Measurements from ENCODE around the gene FMN1.

Gene FMN1

GRCh38 chr15:33119273-33119672 lies 75.2 kb downstream of the FMN1 start:
- no peak for DNase-seq

- no peak for DNase-seq
Observed at GRCh38 chr15:33116198-33116597, 78.3 kb downstream of the FMN1 start.

- no peak for DNase-seq
Observed at GRCh38 chr15:33115191-33115861, 79.2 kb downstream of the FMN1 start.

GRCh38 chr15:33114374-33114717 lies 80.2 kb downstream of the FMN1 start:
- no peak for DNase-seq

- no peak for DNase-seq
Observed at GRCh38 chr15:33113666-33114373, 80.7 kb downstream of the FMN1 start.

GRCh38 chr15:33112541-33113105 lies 81.9 kb downstream of the FMN1 start:
- no peak for DNase-seq

- DNase-seq = no peak
Observed at GRCh38 chr15:33111041-33111451, 83.5 kb downstream of the FMN1 start.

- DNase-seq = no peak
Observed at GRCh38 chr15:33109345-33109744, 85.2 kb downstream of the FMN1 start.

GRCh38 chr15:33108518-33108917 lies 86.0 kb downstream of the FMN1 start:
- DNase-seq = no peak

GRCh38 chr15:33107950-33108349 lies 86.6 kb downstream of the FMN1 start:
- DNase-seq = no peak

GRCh38 chr15:33104212-33104611 lies 90.3 kb downstream of the FMN1 start:
- DNase-seq = no peak

- DNase-seq = no peak
Observed at GRCh38 chr15:33101036-33101435, 93.5 kb downstream of the FMN1 start.

- no peak for DNase-seq
Observed at GRCh38 chr15:33100314-33100713, 94.2 kb downstream of the FMN1 start.

- no peak for DNase-seq
Observed at GRCh38 chr15:33099739-33100138, 94.8 kb downstream of the FMN1 start.

GRCh38 chr15:33099213-33099612 lies 95.3 kb downstream of the FMN1 start:
- no peak for DNase-seq

GRCh38 chr15:33098094-33099058 lies 96.1 kb downstream of the FMN1 start:
- DNase-seq = no peak

GRCh38 chr15:33096134-33096533 lies 98.4 kb downstream of the FMN1 start:
- DNase-seq = no peak

GRCh38 chr15:33095641-33096040 lies 98.9 kb downstream of the FMN1 start:
- no peak for DNase-seq

GRCh38 chr15:33094336-33094735 lies 100.2 kb downstream of the FMN1 start:
- DNase-seq = no peak

GRCh38 chr15:33093222-33093621 lies 101.3 kb downstream of the FMN1 start:
- no peak for DNase-seq

GRCh38 chr15:33091983-33092693 lies 102.4 kb downstream of the FMN1 start:
- no peak for DNase-seq

Data from activated CD4-positive, CD25-positive, alpha-beta regulatory T cell treated with anti-CD3 and anti-CD28 coated beads, Interleukin-2, amount 50 U/mL, for 72 hours (primary cell).